ENCODE data around the gene FMN1. TPM values are rescaled to one million over a fixed set of nuclear protein-coding genes. Genes with fewer than 3 reads are reported as not detected.

The FMN1 gene
- total and polyA plus RNA-seq, 10 donors = 0.43 to 42.1 (median 8.6) TPM

- Histone ChIP-seq H3K4me3 (peak overlapping the region in 6 of 8 donors; percentile 14 to 61 (median 28)), H3K4me1 (peaks cover 19 to 36% (median 30%) of the 10 kb centered on the region in 6 donors), H3K9me3 (no peaks in the 10 kb centered on the region), H3K36me3 (no peaks in the 10 kb centered on the region), H3K27me3 (replicated peaks in 1 of 7) (peaks cover 8 to 75% (median 59%) of the 10 kb centered on the region in 7 donors), H3K27ac (no peak overlapping the region)
- TF ChIP-seq POLR2AphosphoS5 (IDR thresholded peaks at IDR 0.05) (no peak), POLR2A (IDR thresholded peaks at IDR 0.05) (no peak), CTCF (IDR thresholded peaks at IDR 0.05 in 8 of 11, conservative IDR thresholded peaks at IDR 0.05 in 3 of 11) (no peak)
- no peak for DNase-seq
- intact Hi-C loops (cut with DNase I; ENCODE audit: low total_unique reads) = no loop called here
- 3 to 8% (median 4%) methylated on average over 43 to 70 of the region's 70 CpGs for WGBS, 5 donors
Observed at GRCh38 chr15:32718821-32719716, 475.4 kb downstream of the FMN1 start.

- DNase-seq = no peak
- Histone ChIP-seq H3K27ac (no peak overlapping the region), H3K36me3 (no peaks in the 10 kb centered on the region), H3K9me3 (no peaks in the 10 kb centered on the region), H3K27me3 (replicated peaks in 1 of 7) (peaks cover 8 to 82% (median 59%) of the 10 kb centered on the region in 7 donors), H3K4me3 (peak overlapping the region in 7 of 8 donors; percentile 14 to 61 (median 26)), H3K4me1 (peaks cover 19 to 36% (median 30%) of the 10 kb centered on the region in 6 donors)
- intact Hi-C loops (cut with DNase I; ENCODE audit: low total_unique reads) = no loop called here
- 2 to 14% (median 3%) methylated on average over 13 to 60 of the region's 60 CpGs for WGBS, 5 donors
- no peak for TF ChIP-seq CTCF (IDR thresholded peaks at IDR 0.05 in 8 of 11, conservative IDR thresholded peaks at IDR 0.05 in 3 of 11)
- TF ChIP-seq POLR2A (IDR thresholded peaks at IDR 0.05) = no peak
- no peak for TF ChIP-seq POLR2AphosphoS5 (IDR thresholded peaks at IDR 0.05)
Observed at GRCh38 chr15:32718227-32718820, 476.2 kb downstream of the FMN1 start.

GRCh38 chr15:32717426-32718226 is 476.9 kb downstream of the FMN1 start, which contains the start of gene GREM1:
TSS of gene GREM1 (plus strand) at chr15:32718004. CDS start at chr15:32730691, 12,687 bp downstream.
- H3K4me1 ChIP-seq = peaks cover 19 to 36% (median 30%) of the 10 kb centered on the region in 6 donors
- H3K4me3 ChIP-seq = peak within 1 kb of the TSS in 7 of 8 donors; percentile 14 to 61 (median 26)
- peaks cover 8 to 89% (median 59%) of the 10 kb centered on the region in 7 donors for H3K27me3 ChIP-seq (replicated peaks in 1 of 7)
- whole genome bisulfite sequencing, 5 donors = 1 to 14% (median 3%) methylated on average over 37 to 99 of the region's 99 CpGs
- H3K9me3 ChIP-seq = no peaks in the 10 kb centered on the region
- no peak within 1 kb of the TSS for H3K27ac ChIP-seq
- H3K36me3 ChIP-seq = no peaks in the 10 kb centered on the region
- DNase-seq = no peak
- TF ChIP-seq CTCF (IDR thresholded peaks at IDR 0.05 in 8 of 11, conservative IDR thresholded peaks at IDR 0.05 in 3 of 11) = no peak
- TF ChIP-seq POLR2A (IDR thresholded peaks at IDR 0.05) = no peak
- no peak for TF ChIP-seq POLR2AphosphoS5 (IDR thresholded peaks at IDR 0.05)
- intact Hi-C loops (cut with DNase I; ENCODE audit: low total_unique reads) = no loop called here
